Sigmoid colon (tissue), 7 donors: Measurements from ENCODE around the gene MEF2A. TPM values are rescaled to one million over a fixed set of nuclear protein-coding genes. Genes with fewer than 3 reads are reported as not detected.

Experiments used
- DNase-seq: peaks from one replicate; pipeline ENCODE4 v3.0.0-alpha.2; 2019
- H3K27ac ChIP-seq, 4 donors: fragments of 200-600 bp; sonication (generic); one replicate each; pipeline ENCODE4 v1.5.1; 2016 to 2019; ENCODE audit warnings: mild to moderate bottlenecking in 1 of 4
- H3K27me3 ChIP-seq, 3 donors: fragments of 200-600 bp; sonication (generic); one replicate each; pipeline ENCODE4 v1.5.1; 2019; ENCODE audit warnings: mild to moderate bottlenecking in 1 of 3
- H3K36me3 ChIP-seq, 4 donors: fragments of 200-600 bp; sonication (generic); one replicate each; pipeline ENCODE4 v1.5.1; 2016 to 2019
- H3K4me1 ChIP-seq, 4 donors: fragments of 200-600 bp; sonication (generic); one replicate each; pipeline ENCODE4 v1.5.1; 2017 to 2019
- H3K4me3 ChIP-seq, 4 donors: fragments of 200-600 bp; sonication (generic); one replicate each; pipeline ENCODE4 v1.5.1; 2017 to 2019; ENCODE audit warnings: mild to moderate bottlenecking in 2 of 4, moderate library complexity in 1 of 4
- H3K9me3 ChIP-seq, 4 donors: fragments of 200-600 bp in 3 of 4; sonication (generic) in 3 of 4; one replicate each; pipeline versions ENCODE4 v1.5.1 to v1.6.1; 2013 to 2019
- CTCF ChIP-seq, 4 experiments: fragments of 450-650 bp in 3 of 4; fragments of 200-600 bp in 1 of 4; IDR thresholded peaks; one replicate each; pipeline ENCODE4 v1.5.1; 2016 to 2019; ENCODE audit warnings: antibody characterized with exemption in 4 of 4, mild to moderate bottlenecking in 3 of 4, moderate library complexity in 2 of 4
- EP300 ChIP-seq, 4 donors: sonication (generic); formaldehyde crosslinking; IDR thresholded peaks; one replicate each; pipeline ENCODE4 v1.6.1; 2017; ENCODE audit warnings: antibody characterized with exemption in 4 of 4
- POLR2A ChIP-seq, 2 donors: fragments of 450-650 bp; IDR thresholded peaks; one replicate each; pipeline ENCODE4 v1.6.1; 2016; ENCODE audit warnings: antibody characterized with exemption in 2 of 2, mild to moderate bottlenecking in 2 of 2, moderate library complexity in 2 of 2
- POLR2AphosphoS5 ChIP-seq, 4 donors: sonication (generic); formaldehyde crosslinking; IDR thresholded peaks; one replicate each; pipeline ENCODE4 v1.6.1; 2017; ENCODE audit warnings: antibody characterized with exemption in 4 of 4
- WGBS, 2 donors: extraction: QIAGEN DNeasy Blood & Tissue Kit; methylation state at CpG; one replicate each; pipeline ENCODE4 v1.1.7; 2013; 5-methylcytosine and 5-hydroxymethylcytosine counted together
- intact Hi-C: fragments of 100-400 bp; cut with DNase I; formaldehyde crosslinking; loops from one replicate; pipeline ENCODE4 v1.15.1; 2023
- polyA plus RNA-seq, 3 donors: library from polyadenylated mRNA; stranded (reverse); fragments of 200-250 nt; gene quantifications; one replicate each; pipeline ENCODE4 v1.2.3, GENCODE V29; 2013
- total RNA-seq, 4 donors: library from RNA; depleted of rRNA; stranded (reverse); fragments of >200 nt; gene quantifications; one replicate each; pipeline ENCODE4 v1.1.0, GENCODE V29; 2016
- donor health status: healthy with polysubstance abuse.
- donor health status: Bipolar disorder and iron deficiency.
- donor health status: healthy.

The MEF2A gene
- total and polyA plus RNA-seq, 7 donors: 11.6 to 123 (median 78.8) TPM

GRCh38 chr15:99721896-99722295 lies 156.1 kb downstream of the MEF2A start:
- TF ChIP-seq CTCF (IDR thresholded peaks at IDR 0.05) (no peak), EP300 (IDR thresholded peaks at IDR 0.05) (no peak), POLR2A (IDR thresholded peaks at IDR 0.05) (no peak), POLR2AphosphoS5 (IDR thresholded peaks at IDR 0.05) (no peak)
- intact Hi-C loops: no loop called here

GRCh38 chr15:99722406-99722805 lies 156.6 kb downstream of the MEF2A start:
- no peak overlapping the region for H3K27ac ChIP-seq
- peaks cover 0 to 10% (median 2%) of the 10 kb centered on the region in 4 donors for H3K4me1 ChIP-seq
- TF ChIP-seq POLR2AphosphoS5 (IDR thresholded peaks at IDR 0.05) (no peak), POLR2A (IDR thresholded peaks at IDR 0.05) (no peak), CTCF (IDR thresholded peaks at IDR 0.05) (no peak), EP300 (IDR thresholded peaks at IDR 0.05) (no peak)
- H3K36me3 ChIP-seq: peaks cover 0 to under 1% (median 0%) of the 10 kb centered on the region in 4 donors
- H3K4me3 ChIP-seq: no peak overlapping the region
- H3K27me3 ChIP-seq: no peaks in the 10 kb centered on the region
- 96% methylated on average over 3 of the region's 3 CpGs for WGBS, 2 donors
- H3K9me3 ChIP-seq: no peaks in the 10 kb centered on the region
- intact Hi-C loops: no loop called here
- DNase-seq: no peak

More at GRCh38 chr15:99721896-99722295, 156.1 kb downstream of the MEF2A start:
- no peaks in the 10 kb centered on the region for H3K36me3 ChIP-seq
- H3K4me1 ChIP-seq: peaks cover 0 to 15% (median 7%) of the 10 kb centered on the region in 4 donors
- H3K9me3 ChIP-seq: no peaks in the 10 kb centered on the region
- no peaks in the 10 kb centered on the region for H3K27me3 ChIP-seq
- WGBS, 2 donors: 96 to 98% methylated on average over 4 of the region's 4 CpGs
- H3K4me3 ChIP-seq: no peak overlapping the region
- DNase-seq: no peak
- H3K27ac ChIP-seq: no peak overlapping the region

- H3K27ac ChIP-seq: no peak overlapping the region
- H3K36me3 ChIP-seq: peaks cover 0 to 21% (median 6%) of the 10 kb centered on the region in 4 donors
- H3K27me3 ChIP-seq: no peaks in the 10 kb centered on the region
- peaks cover 0 to 20% (median 7%) of the 10 kb centered on the region in 4 donors for H3K4me1 ChIP-seq
- no peak for DNase-seq
- no peak for TF ChIP-seq POLR2A (IDR thresholded peaks at IDR 0.05)
- no peak for TF ChIP-seq CTCF (IDR thresholded peaks at IDR 0.05)
- TF ChIP-seq EP300 (IDR thresholded peaks at IDR 0.05): no peak
- TF ChIP-seq POLR2AphosphoS5 (IDR thresholded peaks at IDR 0.05): no peak
- intact Hi-C loops: no loop called here
- H3K4me3 ChIP-seq: no peak overlapping the region
- no peaks in the 10 kb centered on the region for H3K9me3 ChIP-seq
- WGBS, 2 donors: 82 to 90% methylated on average over 7 of the region's 7 CpGs
Measured at GRCh38 chr15:99726333-99726732, 160.5 kb downstream of the MEF2A start.

GRCh38 chr15:99727330-99727729 lies 161.5 kb downstream of the MEF2A start:
- Histone ChIP-seq H3K36me3 (peaks cover 0 to 21% (median 6%) of the 10 kb centered on the region in 4 donors), H3K9me3 (no peaks in the 10 kb centered on the region), H3K4me3 (no peak overlapping the region), H3K4me1 (peaks cover 0 to 29% (median 17%) of the 10 kb centered on the region in 4 donors), H3K27ac (no peak overlapping the region), H3K27me3 (no peaks in the 10 kb centered on the region)
- no peak for DNase-seq
- intact Hi-C loops: no loop called here
- 84 to 88% methylated on average over 1 of the region's 1 CpG for WGBS, 2 donors
- no peak for TF ChIP-seq CTCF (IDR thresholded peaks at IDR 0.05)
- TF ChIP-seq POLR2AphosphoS5 (IDR thresholded peaks at IDR 0.05): no peak
- no peak for TF ChIP-seq POLR2A (IDR thresholded peaks at IDR 0.05)
- no peak for TF ChIP-seq EP300 (IDR thresholded peaks at IDR 0.05)

GRCh38 chr15:99727733-99728132 lies 161.9 kb downstream of the MEF2A start:
- no peaks in the 10 kb centered on the region for H3K27me3 ChIP-seq
- TF ChIP-seq CTCF (IDR thresholded peaks at IDR 0.05): no peak
- no peak for TF ChIP-seq POLR2AphosphoS5 (IDR thresholded peaks at IDR 0.05)
- no peak for TF ChIP-seq POLR2A (IDR thresholded peaks at IDR 0.05)
- TF ChIP-seq EP300 (IDR thresholded peaks at IDR 0.05): no peak
- H3K36me3 ChIP-seq: peaks cover 0 to 21% (median 6%) of the 10 kb centered on the region in 4 donors
- peaks cover 0 to 29% (median 19%) of the 10 kb centered on the region in 4 donors for H3K4me1 ChIP-seq
- intact Hi-C loops: no loop called here
- no peak for DNase-seq
- WGBS, 2 donors: 81 to 84% methylated on average over 7 of the region's 7 CpGs
- H3K4me3 ChIP-seq: no peak overlapping the region
- H3K27ac ChIP-seq: no peak overlapping the region
- no peaks in the 10 kb centered on the region for H3K9me3 ChIP-seq
